Measurements from ENCODE around the gene GPR37.

Gene GPR37

GRCh38 chr7:124761164-124761715 is 4.4 kb downstream of the GPR37 start:
- Histone ChIP-seq H3K4me1 (ENCODE audit: insufficient read depth, poor library complexity, severe bottlenecking) (no peaks in the 10 kb centered on the region), H3K27me3 (ENCODE audit: insufficient read depth, poor library complexity, severe bottlenecking) (peaks cover 9% of the 10 kb centered on the region), H3K36me3 (ENCODE audit: low read depth) (no peaks in the 10 kb centered on the region), H3K27ac (ENCODE audit: poor library complexity, severe bottlenecking) (no peak overlapping the region), H3K4me3 (ENCODE audit: severe bottlenecking) (no peak overlapping the region), H3K9me3 (ENCODE audit: severe bottlenecking) (no peaks in the 10 kb centered on the region)
- no peak for ATAC-seq (ENCODE audit: low read depth)
- TF ChIP-seq CTCF (IDR thresholded peaks at IDR 0.05; ENCODE audit: poor library complexity, severe bottlenecking) = no peak
- DNase-seq (ENCODE audit: low spot score) = no peak

- DNase-seq (ENCODE audit: low spot score) (no peak), ATAC-seq (ENCODE audit: low read depth) (no peak)
- Histone ChIP-seq H3K9me3 (ENCODE audit: severe bottlenecking) (no peaks in the 10 kb centered on the region), H3K4me3 (ENCODE audit: severe bottlenecking) (no peak overlapping the region), H3K27ac (ENCODE audit: poor library complexity, severe bottlenecking) (no peak overlapping the region), H3K27me3 (ENCODE audit: insufficient read depth, poor library complexity, severe bottlenecking) (no peaks in the 10 kb centered on the region), H3K4me1 (ENCODE audit: insufficient read depth, poor library complexity, severe bottlenecking) (no peaks in the 10 kb centered on the region), H3K36me3 (ENCODE audit: low read depth) (no peaks in the 10 kb centered on the region)
- TF ChIP-seq CTCF (IDR thresholded peaks at IDR 0.05; ENCODE audit: poor library complexity, severe bottlenecking) = no peak
Observed at GRCh38 chr7:124758327-124758726, 7.3 kb downstream of the GPR37 start.

GRCh38 chr7:124754576-124755268 is 10.9 kb downstream of the GPR37 start:
- TF ChIP-seq CTCF (IDR thresholded peaks at IDR 0.05; ENCODE audit: poor library complexity, severe bottlenecking) = no peak
- Histone ChIP-seq H3K9me3 (ENCODE audit: severe bottlenecking) (no peaks in the 10 kb centered on the region), H3K27ac (ENCODE audit: poor library complexity, severe bottlenecking) (no peak overlapping the region), H3K27me3 (ENCODE audit: insufficient read depth, poor library complexity, severe bottlenecking) (no peaks in the 10 kb centered on the region), H3K4me1 (ENCODE audit: insufficient read depth, poor library complexity, severe bottlenecking) (no peaks in the 10 kb centered on the region), H3K36me3 (ENCODE audit: low read depth) (no peaks in the 10 kb centered on the region), H3K4me3 (ENCODE audit: severe bottlenecking) (no peak overlapping the region)
- ATAC-seq (ENCODE audit: low read depth) (no peak), DNase-seq (ENCODE audit: low spot score) (no peak)

- no peaks in the 10 kb centered on the region for H3K36me3 ChIP-seq (ENCODE audit: low read depth)
- no peak overlapping the region for H3K4me3 ChIP-seq (ENCODE audit: severe bottlenecking)
- no peaks in the 10 kb centered on the region for H3K9me3 ChIP-seq (ENCODE audit: severe bottlenecking)
- no peak overlapping the region for H3K27ac ChIP-seq (ENCODE audit: poor library complexity, severe bottlenecking)
- no peaks in the 10 kb centered on the region for H3K27me3 ChIP-seq (ENCODE audit: insufficient read depth, poor library complexity, severe bottlenecking)
- ATAC-seq (ENCODE audit: low read depth) = no peak
- no peaks in the 10 kb centered on the region for H3K4me1 ChIP-seq (ENCODE audit: insufficient read depth, poor library complexity, severe bottlenecking)
- no peak for TF ChIP-seq CTCF (IDR thresholded peaks at IDR 0.05; ENCODE audit: poor library complexity, severe bottlenecking)
- no peak for DNase-seq (ENCODE audit: low spot score)
Observed at GRCh38 chr7:124752310-124752709, 13.3 kb downstream of the GPR37 start.

- Histone ChIP-seq H3K4me3 (ENCODE audit: severe bottlenecking) (no peak overlapping the region), H3K27ac (ENCODE audit: poor library complexity, severe bottlenecking) (no peak overlapping the region), H3K36me3 (ENCODE audit: low read depth) (no peaks in the 10 kb centered on the region), H3K27me3 (ENCODE audit: insufficient read depth, poor library complexity, severe bottlenecking) (no peaks in the 10 kb centered on the region), H3K9me3 (ENCODE audit: severe bottlenecking) (no peaks in the 10 kb centered on the region), H3K4me1 (ENCODE audit: insufficient read depth, poor library complexity, severe bottlenecking) (no peaks in the 10 kb centered on the region)
- no peak for ATAC-seq (ENCODE audit: low read depth)
- TF ChIP-seq CTCF (IDR thresholded peaks at IDR 0.05; ENCODE audit: poor library complexity, severe bottlenecking) = no peak
- no peak for DNase-seq (ENCODE audit: low spot score)
Observed at GRCh38 chr7:124751027-124751426, 14.6 kb downstream of the GPR37 start.
